Epithelial cell of prostate (primary cell): ENCODE data around the gene ESPN.

Source experiments
- DNase-seq: peaks from one replicate; pipeline ENCODE4 v3.0.0-alpha.2; 2011; ENCODE audit warnings: low read depth, low spot score
- H3K27ac ChIP-seq: fragments of 450-650 bp; 2 replicates; pipeline ENCODE4 v1.5.1; 2017; ENCODE audit warnings: mild to moderate bottlenecking

Gene ESPN

GRCh38 chr1:6409053-6409452, 15.5 kb upstream of the ESPN start:
- H3K27ac ChIP-seq: no peak overlapping the region

GRCh38 chr1:6409733-6410132, 14.8 kb upstream of the ESPN start:
- H3K27ac ChIP-seq: no peak overlapping the region
- DNase-seq: no peak

More at GRCh38 chr1:6409053-6409452, 15.5 kb upstream of the ESPN start:
- no peak for DNase-seq

- H3K27ac ChIP-seq: peak overlapping the region; percentile 5
- no peak for DNase-seq
Observed at GRCh38 chr1:6410248-6410893, 14.2 kb upstream of the ESPN start.

GRCh38 chr1:6412896-6413295, 11.7 kb upstream of the ESPN start:
- H3K27ac ChIP-seq: peak overlapping the region; percentile 99
- peak; percentile 94 for DNase-seq

- H3K27ac ChIP-seq: peak overlapping the region; percentile 99
- peak; percentile 98 for DNase-seq
Observed at GRCh38 chr1:6414443-6414844, 10.1 kb upstream of the ESPN start.

- peak overlapping the region; percentile 99 for H3K27ac ChIP-seq
- peak; percentile 93 for DNase-seq
Observed at GRCh38 chr1:6414881-6415626, 9.5 kb upstream of the ESPN start.

GRCh38 chr1:6416295-6416656, 8.3 kb upstream of the ESPN start:
- peak; percentile 31 for DNase-seq
- peak overlapping the region; percentile 99 for H3K27ac ChIP-seq

- peak overlapping the region; percentile 99 for H3K27ac ChIP-seq
- no peak for DNase-seq
Observed at GRCh38 chr1:6416906-6417305, 7.7 kb upstream of the ESPN start.

- DNase-seq: no peak
- H3K27ac ChIP-seq: peak overlapping the region; percentile 99
Observed at GRCh38 chr1:6417961-6418667, 6.5 kb upstream of the ESPN start.

GRCh38 chr1:6418668-6419396, 5.7 kb upstream of the ESPN start:
- peak overlapping the region; percentile 99 for H3K27ac ChIP-seq
- no peak for DNase-seq

GRCh38 chr1:6419397-6419803, 5.2 kb upstream of the ESPN start:
- DNase-seq: no peak
- peak overlapping the region; percentile 99 for H3K27ac ChIP-seq

GRCh38 chr1:6419804-6420453, 4.6 kb upstream of the ESPN start, which contains the start of gene HES2:
Gene HES2, minus strand, starts transcription at chr1:6419919. Its CDS starts 99 bp downstream, at chr1:6419820.
- peak within 1 kb of the TSS; percentile 99 for H3K27ac ChIP-seq
- no peak for DNase-seq

- H3K27ac ChIP-seq: peak overlapping the region; percentile 99
- DNase-seq: no peak
Observed at GRCh38 chr1:6420454-6421042, 4.0 kb upstream of the ESPN start.

GRCh38 chr1:6421266-6421665, 3.3 kb upstream of the ESPN start:
- peak overlapping the region; percentile 61 for H3K27ac ChIP-seq
- no peak for DNase-seq

- DNase-seq: no peak
- peak overlapping the region; percentile 61 for H3K27ac ChIP-seq
Observed at GRCh38 chr1:6423321-6423999, 1.1 kb upstream of the ESPN start.

- H3K27ac ChIP-seq: peak overlapping the region; percentile 61
- DNase-seq: no peak
Observed at GRCh38 chr1:6424000-6424565, 493 bp upstream of the ESPN start.

GRCh38 chr1:6425658-6426057, 1.1 kb downstream of the ESPN start:
- DNase-seq: no peak
- H3K27ac ChIP-seq: no peak overlapping the region

- H3K27ac ChIP-seq: no peak overlapping the region
- DNase-seq: no peak
Observed at GRCh38 chr1:6426277-6426971, 1.8 kb downstream of the ESPN start.
